Body of pancreas (tissue), 4 donors: ENCODE measurements around the gene ELOVL6.

Source experiments
- CTCF ChIP-seq, 7 experiments: fragments of 450-650 bp in 4 of 7; fragments of 200-600 bp in 3 of 7; sonication (generic) in 3 of 7; IDR thresholded peaks; one replicate each; pipeline ENCODE4 v1.5.1; 2016 to 2019; ENCODE audit warnings: antibody characterized with exemption in 7 of 7
- POLR2A ChIP-seq, 3 donors: fragments of 450-650 bp; IDR thresholded peaks; one replicate each; pipeline ENCODE4 v1.6.1; 2016; ENCODE audit warnings: antibody characterized with exemption in 3 of 3, mild to moderate bottlenecking in 2 of 3

GRCh38 chr4:110139815-110140214 lies 58.6 kb downstream of the ELOVL6 start:
- TF ChIP-seq CTCF (IDR thresholded peaks at IDR 0.05) (no peak), POLR2A (IDR thresholded peaks at IDR 0.05) (no peak)
